HepG2 (cell line): ENCODE measurements around the gene GBX1. TPM values are rescaled to one million over a fixed set of nuclear protein-coding genes. Genes with fewer than 3 reads are reported as not detected.

Experiments
- ARNTL ChIP-seq: sonication (generic); formaldehyde crosslinking; IDR thresholded peaks from 2 replicates; pipeline ENCODE4 v1.4.0; 2020; ENCODE audit warnings: mild to moderate bottlenecking, missing genetic modification reagents
- GLMP ChIP-seq: sonication (generic); formaldehyde crosslinking; IDR thresholded peaks from 2 replicates; pipeline ENCODE4 v1.9.0; 2021; ENCODE audit warnings: missing genetic modification reagents, mild to moderate bottlenecking, borderline replicate concordance
- KLF11 ChIP-seq: IDR thresholded peaks from 2 replicates; pipeline ENCODE4 v1.6.1; 2016; ENCODE audit warnings: missing compliant biosample characterization
- MAFF ChIP-seq: IDR thresholded peaks from 2 replicates; pipeline ENCODE4 v1.6.1; 2011; ENCODE audit warnings: low read depth, low read length, improper control_type of control experiment
- PATZ1 ChIP-seq: sonication (generic); formaldehyde crosslinking; IDR thresholded peaks from 2 replicates; pipeline ENCODE4 v1.4.0; 2020; ENCODE audit warnings: missing genetic modification reagents
- PHB2 ChIP-seq: fragments of 450-650 bp; IDR thresholded peaks from 2 replicates; pipeline ENCODE4 v1.6.1; 2018; ENCODE audit not compliant: partially characterized antibody
- SKIL ChIP-seq: sonication (generic); formaldehyde crosslinking; IDR thresholded peaks from 2 replicates; pipeline ENCODE4 v1.8.0; 2022; ENCODE audit warnings: missing genetic modification reagents, mild to moderate bottlenecking, moderate library complexity, borderline replicate concordance
- SP4 ChIP-seq: sonication (generic); formaldehyde crosslinking; IDR thresholded peaks from 2 replicates; pipeline ENCODE4 v1.8.1; 2023; ENCODE audit warnings: mild to moderate bottlenecking, missing genetic modification reagents
- TOE1 ChIP-seq: sonication (generic); formaldehyde crosslinking; IDR thresholded peaks from 2 replicates; pipeline ENCODE4 v1.4.0; 2020; ENCODE audit warnings: mild to moderate bottlenecking, missing genetic modification reagents
- TRIM24 ChIP-seq: sonication (generic); formaldehyde crosslinking; IDR thresholded peaks from 2 replicates; pipeline ENCODE4 v1.8.0; 2022; ENCODE audit warnings: mild to moderate bottlenecking, missing genetic modification reagents
- ZFP62 ChIP-seq: sonication (generic); formaldehyde crosslinking; IDR thresholded peaks from 2 replicates; pipeline ENCODE4 v1.4.0; 2020; ENCODE audit warnings: missing genetic modification reagents
- ZNF451 ChIP-seq: sonication (generic); formaldehyde crosslinking; IDR thresholded peaks from 2 replicates; pipeline ENCODE4 v1.5.0; 2020; ENCODE audit warnings: mild to moderate bottlenecking, missing genetic modification reagents
- ZNF567 ChIP-seq: sonication (generic); formaldehyde crosslinking; IDR thresholded peaks from 2 replicates; pipeline ENCODE4 v1.8.1; 2023; ENCODE audit warnings: mild to moderate bottlenecking, missing genetic modification reagents, borderline replicate concordance
- ZNF615 ChIP-seq: sonication (generic); formaldehyde crosslinking; IDR thresholded peaks from 2 replicates; pipeline ENCODE4 v1.5.0; 2020; ENCODE audit warnings: mild to moderate bottlenecking, missing genetic modification reagents, borderline replicate concordance
- ZSCAN31 ChIP-seq: sonication (generic); formaldehyde crosslinking; IDR thresholded peaks from 2 replicates; pipeline ENCODE4 v1.5.0; 2020; ENCODE audit warnings: low read depth, mild to moderate bottlenecking, missing genetic modification reagents
- polyA plus RNA-seq, 8 experiments: library from polyadenylated mRNA; depleted of rRNA in 3 of 8; stranded (reverse) in 7 of 8; unstranded in 1 of 8; fragments of >200 nt; fragmentation: Illumina TruSeq in 4 of 8; extraction: Trizol in 4 of 8; gene quantifications; 2 replicates each; pipeline versions ENCODE4 v1.2.1 to v1.2.3, GENCODE V29; 2011 to 2016; ENCODE audit warnings: low read depth in 4 of 8, missing spikeins in 1 of 8, mixed read lengths in 1 of 8; ENCODE audit not compliant: insufficient read depth in 1 of 8
- total RNA-seq, 5 experiments: library from RNA; depleted of rRNA; stranded (reverse); fragments of >200 nt; fragmentation: Illumina TruSeq; extraction: Trizol; gene quantifications; 2 replicates each; pipeline ENCODE4 v1.2.3, GENCODE V29; 2016; ENCODE audit warnings: low read depth in 1 of 5
- TF ChIP-seq, protein P1 (sequence below): sonication (generic); formaldehyde crosslinking; IDR thresholded peaks from 2 replicates; pipeline ENCODE4 v1.4.0; 2020; ENCODE audit warnings: missing genetic modification reagents, borderline replicate concordance
- TF ChIP-seq, protein P2 (sequence below): IDR thresholded peaks from 2 replicates; pipeline ENCODE4 v1.6.1; 2016

GBX1 gene
- total and polyA plus RNA-seq, 2 of the 13 experiments (the other 11 are each of a cell fraction or from before 2014, with no cell fraction given) = not detected

DNA sequence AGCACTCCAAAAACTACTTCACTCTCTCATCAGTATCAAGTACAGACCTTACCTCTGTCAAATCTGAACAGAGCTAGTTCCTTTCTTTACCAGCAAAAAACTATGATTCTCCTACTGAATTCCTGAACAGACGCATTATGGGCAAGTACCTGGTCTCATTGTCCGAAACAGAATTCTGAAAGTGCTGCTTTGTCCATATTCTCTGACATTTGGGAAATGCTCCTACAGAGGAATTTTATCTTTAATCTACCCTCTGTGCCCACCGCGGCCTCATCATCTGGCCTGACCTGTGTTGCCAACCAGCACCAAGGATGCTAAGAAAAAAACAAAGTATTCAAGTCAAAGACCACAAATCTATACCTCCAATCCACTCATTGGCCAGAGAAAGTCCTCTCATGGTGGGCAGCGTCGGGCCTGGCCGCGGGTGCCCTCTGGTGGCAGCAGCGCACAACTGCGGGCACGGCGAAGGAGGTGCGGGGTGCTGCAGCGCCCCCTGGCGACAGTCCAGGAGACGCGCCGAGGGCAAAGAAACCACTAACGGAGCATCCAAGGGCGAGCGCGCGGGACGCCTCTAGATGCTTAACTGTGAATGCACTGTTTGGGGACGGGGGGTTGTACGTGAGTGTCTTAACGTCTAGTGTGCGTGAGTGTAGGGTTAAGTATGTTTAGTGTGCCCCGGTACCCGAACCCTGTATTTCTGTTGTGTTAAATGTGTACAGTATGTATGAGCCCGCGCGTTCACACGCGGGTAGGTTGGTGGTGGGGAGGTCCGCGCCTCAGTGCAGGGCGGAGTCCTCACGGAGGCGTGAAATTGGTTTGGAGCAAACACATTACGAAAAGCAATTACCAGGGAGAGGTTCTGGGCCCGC, 5.0 kb upstream of the GBX1 start (continued):
- no peak for TF ChIP-seq SKIL (CRISPR knock-in tag)
- TF ChIP-seq PATZ1 (CRISPR knock-in tag) = 0 out of 2 replicates have a peak, but pooled peaks have one; percentile 13
- no peak for TF ChIP-seq ZNF451 (CRISPR knock-in tag)
- TF ChIP-seq, protein P1, sequence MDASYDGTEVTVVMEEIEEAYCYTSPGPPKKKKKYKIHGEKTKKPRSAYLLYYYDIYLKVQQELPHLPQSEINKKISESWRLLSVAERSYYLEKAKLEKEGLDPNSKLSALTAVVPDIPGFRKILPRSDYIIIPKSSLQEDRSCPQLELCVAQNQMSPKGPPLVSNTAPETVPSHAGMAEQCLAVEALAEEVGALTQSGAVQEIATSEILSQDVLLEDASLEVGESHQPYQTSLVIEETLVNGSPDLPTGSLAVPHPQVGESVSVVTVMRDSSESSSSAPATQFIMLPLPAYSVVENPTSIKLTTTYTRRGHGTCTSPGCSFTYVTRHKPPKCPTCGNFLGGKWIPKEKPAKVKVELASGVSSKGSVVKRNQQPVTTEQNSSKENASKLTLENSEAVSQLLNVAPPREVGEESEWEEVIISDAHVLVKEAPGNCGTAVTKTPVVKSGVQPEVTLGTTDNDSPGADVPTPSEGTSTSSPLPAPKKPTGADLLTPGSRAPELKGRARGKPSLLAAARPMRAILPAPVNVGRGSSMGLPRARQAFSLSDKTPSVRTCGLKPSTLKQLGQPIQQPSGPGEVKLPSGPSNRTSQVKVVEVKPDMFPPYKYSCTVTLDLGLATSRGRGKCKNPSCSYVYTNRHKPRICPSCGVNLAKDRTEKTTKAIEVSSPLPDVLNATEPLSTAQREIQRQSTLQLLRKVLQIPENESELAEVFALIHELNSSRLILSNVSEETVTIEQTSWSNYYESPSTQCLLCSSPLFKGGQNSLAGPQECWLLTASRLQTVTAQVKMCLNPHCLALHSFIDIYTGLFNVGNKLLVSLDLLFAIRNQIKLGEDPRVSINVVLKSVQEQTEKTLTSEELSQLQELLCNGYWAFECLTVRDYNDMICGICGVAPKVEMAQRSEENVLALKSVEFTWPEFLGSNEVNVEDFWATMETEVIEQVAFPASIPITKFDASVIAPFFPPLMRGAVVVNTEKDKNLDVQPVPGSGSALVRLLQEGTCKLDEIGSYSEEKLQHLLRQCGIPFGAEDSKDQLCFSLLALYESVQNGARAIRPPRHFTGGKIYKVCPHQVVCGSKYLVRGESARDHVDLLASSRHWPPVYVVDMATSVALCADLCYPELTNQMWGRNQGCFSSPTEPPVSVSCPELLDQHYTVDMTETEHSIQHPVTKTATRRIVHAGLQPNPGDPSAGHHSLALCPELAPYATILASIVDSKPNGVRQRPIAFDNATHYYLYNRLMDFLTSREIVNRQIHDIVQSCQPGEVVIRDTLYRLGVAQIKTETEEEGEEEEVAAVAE (CRISPR knock-in tag) = peak; percentile 56; the same call in 1 of the 2 replicates
- TF ChIP-seq ZFP62 = no peak
- 0 out of 2 replicates have a peak, but pooled peaks have one; percentile 46 for TF ChIP-seq ZNF567 (CRISPR knock-in tag)
- TF ChIP-seq PHB2 = no peak
- TF ChIP-seq SP4 (CRISPR knock-in tag) = no peak
- no peak for TF ChIP-seq TRIM24
- no peak for TF ChIP-seq MAFF
- TF ChIP-seq KLF11 (CRISPR knock-in tag) = no peak
- 0 out of 2 replicates have a peak, but pooled peaks have one; percentile 51 for TF ChIP-seq TOE1 (CRISPR knock-in tag)
- no peak for TF ChIP-seq ZNF615 (CRISPR knock-in tag)
- TF ChIP-seq, protein P2, sequence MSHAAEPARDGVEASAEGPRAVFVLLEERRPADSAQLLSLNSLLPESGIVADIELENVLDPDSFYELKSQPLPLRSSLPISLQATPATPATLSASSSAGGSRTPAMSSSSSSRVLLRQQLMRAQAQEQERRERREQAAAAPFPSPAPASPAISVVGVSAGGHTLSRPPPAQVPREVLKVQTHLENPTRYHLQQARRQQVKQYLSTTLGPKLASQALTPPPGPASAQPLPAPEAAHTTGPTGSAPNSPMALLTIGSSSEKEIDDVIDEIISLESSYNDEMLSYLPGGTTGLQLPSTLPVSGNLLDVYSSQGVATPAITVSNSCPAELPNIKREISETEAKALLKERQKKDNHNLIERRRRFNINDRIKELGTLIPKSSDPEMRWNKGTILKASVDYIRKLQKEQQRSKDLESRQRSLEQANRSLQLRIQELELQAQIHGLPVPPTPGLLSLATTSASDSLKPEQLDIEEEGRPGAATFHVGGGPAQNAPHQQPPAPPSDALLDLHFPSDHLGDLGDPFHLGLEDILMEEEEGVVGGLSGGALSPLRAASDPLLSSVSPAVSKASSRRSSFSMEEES (CRISPR knock-in tag) = peak; percentile 62
- TF ChIP-seq ZSCAN31 (CRISPR knock-in tag) = no peak
- no peak for TF ChIP-seq ARNTL (CRISPR knock-in tag)
- no peak for TF ChIP-seq GLMP (CRISPR knock-in tag)
